Keratinocyte (primary cell): ENCODE results near the gene ACHE. TPM values are rescaled to one million over a fixed set of nuclear protein-coding genes. Genes with fewer than 3 reads are reported as not detected.

Experiments
- DNase-seq: peaks from one replicate; pipeline ENCODE4 v3.0.0-alpha.2; 2011; ENCODE audit warnings: low read depth, missing footprints, low spot score
- FAIRE-seq: peaks from 2 replicates; lab custom pipeline; 2011; peaks lifted over from hg19 to GRCh38; lab: Jason Lieb, UNC
- H2AFZ ChIP-seq: 2 replicates; pipeline ENCODE4 v1.6.0; 2012; ENCODE audit warnings: low read length, control low read depth, inconsistent platforms; ENCODE audit not compliant: control insufficient read depth
- H3K27ac ChIP-seq: 2 replicates; pipeline ENCODE4 v1.5.1; 2011; ENCODE audit warnings: low read length; ENCODE audit not compliant: control insufficient read depth, insufficient read depth
- H3K27me3 ChIP-seq: 3 replicates; pipeline ENCODE4 v1.6.0; 2011; ENCODE audit warnings: low read length; ENCODE audit not compliant: control insufficient read depth, insufficient read depth; ENCODE audit errors: extremely low read depth
- H3K36me3 ChIP-seq, 2 experiments: 2 replicates in 1 of 2; 3 replicates in 1 of 2; pipeline ENCODE4 v1.5.1; 2011; ENCODE audit warnings: low read length in 2 of 2, mild to moderate bottlenecking in 1 of 2; ENCODE audit not compliant: control insufficient read depth in 2 of 2, insufficient read depth in 2 of 2; ENCODE audit errors: extremely low read depth in 1 of 2
- H3K4me1 ChIP-seq: 3 replicates; pipeline ENCODE4 v1.5.1; 2011; ENCODE audit warnings: low read length; ENCODE audit not compliant: control insufficient read depth, insufficient read depth; ENCODE audit errors: extremely low read depth
- H3K4me2 ChIP-seq: 3 replicates; pipeline ENCODE4 v1.6.0; 2011; ENCODE audit warnings: low read depth, low read length; ENCODE audit not compliant: control insufficient read depth, insufficient read depth; ENCODE audit errors: extremely low read depth
- H3K4me3 ChIP-seq, 3 experiments: fragments of 200-600 bp in 1 of 3; sonication (generic) in 1 of 3; 2 replicates in 2 of 3; 3 replicates in 1 of 3; pipeline ENCODE4 v1.5.1; 2011 to 2016; ENCODE audit warnings: low read length in 3 of 3, mild to moderate bottlenecking in 3 of 3, control low read depth in 2 of 3, inconsistent platforms in 1 of 3, low read depth in 1 of 3, mixed read lengths in 1 of 3, mixed run types in 1 of 3, moderate library complexity in 1 of 3; ENCODE audit not compliant: control insufficient read depth in 2 of 3, insufficient read depth in 2 of 3; ENCODE audit errors: extremely low read depth in 1 of 3
- H3K79me2 ChIP-seq: 2 replicates; pipeline ENCODE4 v1.6.0; 2012; ENCODE audit warnings: low read length; ENCODE audit not compliant: control insufficient read depth, insufficient read depth
- H3K9ac ChIP-seq: 3 replicates; pipeline ENCODE4 v1.6.0; 2011; ENCODE audit warnings: low read length; ENCODE audit not compliant: control insufficient read depth, insufficient read depth; ENCODE audit errors: extremely low read depth
- H3K9me1 ChIP-seq: 3 replicates; pipeline ENCODE4 v1.6.0; 2011; ENCODE audit warnings: low read length; ENCODE audit not compliant: control insufficient read depth, insufficient read depth; ENCODE audit errors: extremely low read depth
- H3K9me3 ChIP-seq: 2 replicates; pipeline ENCODE4 v1.5.1; 2012; ENCODE audit warnings: low read depth, low read length; ENCODE audit not compliant: control insufficient read depth
- H4K20me1 ChIP-seq: 3 replicates; pipeline ENCODE4 v1.6.0; 2011; ENCODE audit warnings: low read length; ENCODE audit not compliant: control insufficient read depth, insufficient read depth; ENCODE audit errors: extremely low read depth
- EZH2 ChIP-seq: IDR thresholded peaks from one replicate; pipeline ENCODE4 v1.6.1; 2012; ENCODE audit warnings: inconsistent platforms, mild to moderate bottlenecking, low read length, moderate library complexity
- dilution Hi-C: fragments of 300-500 bp; cut with MboI; formaldehyde crosslinking; loops from one replicate; pipeline ENCODE4 v1.7.0; 2020; ENCODE audit warnings: low sequenced_read_pairs; ENCODE audit not compliant: extremely low pct_ligation_motif_present
- polyA plus RNA-seq, 5 experiments: library from polyadenylated mRNA; depleted of rRNA in 3 of 5; stranded (reverse) in 3 of 5; stranded (forward) in 1 of 5; unstranded in 1 of 5; fragments of >200 nt; gene quantifications; 1 replicate in 1 of 5; 2 replicates in 3 of 5; 3 replicates in 1 of 5; pipeline versions ENCODE4 v1.2.1 to v1.2.3, GENCODE V29; 2011 to 2012; ENCODE audit warnings: missing spikeins in 2 of 5, low read depth in 1 of 5, low replicate concordance in 1 of 5
- TF ChIP-seq, protein P1 (sequence below), 3 experiments: IDR thresholded peaks in 1 of 3; conservative IDR thresholded peaks in 1 of 3; optimal IDR thresholded peaks in 1 of 3; 2 replicates in 2 of 3; 3 replicates in 1 of 3; pipeline versions ENCODE3 to v1.5.1; 2011; ENCODE audit warnings: low read length in 3 of 3, mild to moderate bottlenecking in 3 of 3, moderate library complexity in 2 of 3, control low read depth in 1 of 3, inconsistent platforms in 1 of 3; ENCODE audit not compliant: insufficient read depth in 2 of 3; ENCODE audit errors: extremely low read depth in 1 of 3

ACHE gene
- polyA plus RNA-seq, 1 donor (not counting 4 experiments of a cell fraction or from before 2014, with no cell fraction given), result 0.07 TPM

DNA sequence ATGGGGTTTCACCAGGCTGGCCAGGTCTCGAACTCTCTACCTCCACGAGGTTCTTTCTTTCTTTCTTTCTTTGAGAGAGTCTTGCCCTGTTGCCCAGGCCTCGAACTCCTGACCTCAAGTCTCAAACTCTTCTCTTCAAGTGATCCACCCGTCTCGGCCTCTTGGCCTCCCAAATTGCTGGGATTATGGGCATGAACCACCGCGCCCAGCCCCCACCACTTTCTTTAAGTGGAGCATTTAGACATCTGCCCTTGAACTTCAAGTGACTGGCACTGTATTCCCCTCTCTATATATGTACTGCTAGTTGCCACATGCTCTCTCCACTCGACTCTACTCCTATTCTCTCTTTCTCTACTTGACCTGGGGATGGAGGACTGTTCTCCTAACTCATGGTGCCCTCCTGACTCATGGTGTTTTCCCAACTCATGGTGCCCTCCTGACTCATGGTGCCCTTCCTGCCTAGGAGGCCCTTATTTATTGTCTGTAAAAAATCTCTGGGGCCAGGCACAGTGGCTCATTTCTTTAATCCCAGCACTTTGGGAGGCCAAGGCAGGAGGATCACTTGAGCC lies 19.3 kb upstream of the ACHE start:
- H3K9me1 ChIP-seq, result no peaks in the 10 kb centered on the region
- TF ChIP-seq, protein P1, sequence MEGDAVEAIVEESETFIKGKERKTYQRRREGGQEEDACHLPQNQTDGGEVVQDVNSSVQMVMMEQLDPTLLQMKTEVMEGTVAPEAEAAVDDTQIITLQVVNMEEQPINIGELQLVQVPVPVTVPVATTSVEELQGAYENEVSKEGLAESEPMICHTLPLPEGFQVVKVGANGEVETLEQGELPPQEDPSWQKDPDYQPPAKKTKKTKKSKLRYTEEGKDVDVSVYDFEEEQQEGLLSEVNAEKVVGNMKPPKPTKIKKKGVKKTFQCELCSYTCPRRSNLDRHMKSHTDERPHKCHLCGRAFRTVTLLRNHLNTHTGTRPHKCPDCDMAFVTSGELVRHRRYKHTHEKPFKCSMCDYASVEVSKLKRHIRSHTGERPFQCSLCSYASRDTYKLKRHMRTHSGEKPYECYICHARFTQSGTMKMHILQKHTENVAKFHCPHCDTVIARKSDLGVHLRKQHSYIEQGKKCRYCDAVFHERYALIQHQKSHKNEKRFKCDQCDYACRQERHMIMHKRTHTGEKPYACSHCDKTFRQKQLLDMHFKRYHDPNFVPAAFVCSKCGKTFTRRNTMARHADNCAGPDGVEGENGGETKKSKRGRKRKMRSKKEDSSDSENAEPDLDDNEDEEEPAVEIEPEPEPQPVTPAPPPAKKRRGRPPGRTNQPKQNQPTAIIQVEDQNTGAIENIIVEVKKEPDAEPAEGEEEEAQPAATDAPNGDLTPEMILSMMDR (optimal IDR thresholded peaks at IDR 0.05 in 1 of 3, IDR thresholded peaks at IDR 0.05 in 1 of 3, conservative IDR thresholded peaks at IDR 0.05 in 1 of 3; ENCODE audit: extremely low read depth in 1 of 3, insufficient read depth in 2 of 3, low read length in 3 of 3), result no peak
- TF ChIP-seq EZH2, result no peak
- no peak overlapping the region for H3K4me2 ChIP-seq
- no peaks in the 10 kb centered on the region for H3K27me3 ChIP-seq
- H3K9ac ChIP-seq, result no peak overlapping the region
- no peak overlapping the region for H3K27ac ChIP-seq
- DNase-seq (no peak), FAIRE-seq (no peak)
- peaks cover 4% of the 10 kb centered on the region for H3K4me1 ChIP-seq
- no peak overlapping the region for H3K4me3 ChIP-seq
- H3K36me3 ChIP-seq, result no peaks in the 10 kb centered on the region
- H3K9me3 ChIP-seq, result no peaks in the 10 kb centered on the region
- dilution Hi-C loops, result no loop called here
- no peaks in the 10 kb centered on the region for H4K20me1 ChIP-seq
- H3K79me2 ChIP-seq, result no peaks in the 10 kb centered on the region
- H2AFZ ChIP-seq, result no peak overlapping the region

DNA sequence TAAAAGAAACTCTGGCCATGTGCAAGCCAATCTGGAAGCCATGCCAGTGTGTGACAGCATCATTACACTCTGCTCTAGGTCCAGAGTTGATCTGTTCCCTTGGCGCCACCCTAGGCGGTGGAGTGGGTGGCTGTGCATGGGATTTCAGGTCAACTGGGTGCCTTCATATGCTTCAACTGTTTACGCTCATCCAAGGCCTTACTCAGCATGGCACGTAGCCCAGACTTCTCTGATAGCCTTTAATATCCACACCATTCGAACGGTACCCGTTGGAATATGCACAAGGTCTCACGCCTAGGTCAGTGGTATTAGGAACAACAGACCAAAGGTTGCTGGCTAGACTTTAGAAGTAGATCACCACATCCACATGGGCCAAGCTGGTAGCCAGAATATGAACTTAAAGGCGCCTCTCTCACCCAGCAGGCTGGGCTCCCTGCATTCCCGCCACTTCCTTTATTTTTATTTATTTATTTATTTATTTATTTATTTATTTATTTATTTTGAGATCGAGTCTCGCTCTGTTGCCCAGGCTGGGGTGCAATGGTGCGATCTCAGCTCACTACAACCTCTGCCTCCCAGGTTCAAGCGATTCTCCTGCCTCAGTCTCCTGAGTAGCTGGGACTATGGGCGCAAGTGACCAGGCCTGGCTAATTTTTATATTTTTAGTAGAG lies 18.7 kb upstream of the ACHE start:
- Histone ChIP-seq H2AFZ (no peak overlapping the region), H3K27ac (no peak overlapping the region), H3K9me3 (no peaks in the 10 kb centered on the region), H4K20me1 (no peaks in the 10 kb centered on the region), H3K9ac (no peak overlapping the region), H3K4me1 (peaks cover 4% of the 10 kb centered on the region), H3K9me1 (no peaks in the 10 kb centered on the region), H3K4me2 (no peak overlapping the region), H3K79me2 (no peaks in the 10 kb centered on the region), H3K4me3 (no peak overlapping the region), H3K36me3 (no peaks in the 10 kb centered on the region), H3K27me3 (no peaks in the 10 kb centered on the region)
- TF ChIP-seq, protein P1 (optimal IDR thresholded peaks at IDR 0.05 in 1 of 3, IDR thresholded peaks at IDR 0.05 in 1 of 3, conservative IDR thresholded peaks at IDR 0.05 in 1 of 3; ENCODE audit: extremely low read depth in 1 of 3, insufficient read depth in 2 of 3, low read length in 3 of 3), result no peak
- no peak for TF ChIP-seq EZH2
- FAIRE-seq (no peak), DNase-seq (no peak)
- dilution Hi-C loops, result no loop called here
